Neural cell (in vitro differentiated cells): ENCODE data around the gene BCOR. TPM values are rescaled to one million over a fixed set of nuclear protein-coding genes. Genes with fewer than 3 reads are reported as not detected.

ENCODE experiments used
- H2AFZ ChIP-seq: fragments of 200-600, 300-800 bp; sonication (generic), shearing (Covaris generic); 2 replicates; pipeline ENCODE4 v1.6.0; 2014; ENCODE audit warnings: low read depth, mild to moderate bottlenecking, antibody characterized with exemption, low read length, moderate library complexity
- H3F3A ChIP-seq: fragments of 200-600 bp; shearing (Covaris generic); 2 replicates; pipeline ENCODE4 v1.6.1; 2016; ENCODE audit warnings: mild to moderate bottlenecking, moderate library complexity, mixed read lengths, antibody characterized with exemption, low read length; ENCODE audit not compliant: insufficient read depth, poor library complexity, severe bottlenecking
- H3K27ac ChIP-seq: fragments of 200-600, 300-800 bp; sonication (generic), shearing (Covaris generic); 2 replicates; pipeline ENCODE4 v1.5.1; 2014; ENCODE audit warnings: mild to moderate bottlenecking, low read length, moderate library complexity
- H3K27me3 ChIP-seq: fragments of 300-800, 200-600 bp; sonication (generic), shearing (Covaris generic); 2 replicates; pipeline ENCODE4 v1.6.0; 2014; ENCODE audit warnings: mild to moderate bottlenecking, low read depth, low read length, moderate library complexity; ENCODE audit not compliant: insufficient read depth
- H3K36me3 ChIP-seq: fragments of 300-800, 200-600 bp; sonication (generic), shearing (Covaris generic); 2 replicates; pipeline ENCODE4 v1.5.1; 2014; ENCODE audit warnings: mild to moderate bottlenecking, antibody characterized with exemption, low read length, moderate library complexity; ENCODE audit not compliant: insufficient read depth
- H3K4me2 ChIP-seq: fragments of 300-800, 200-600 bp; sonication (generic), shearing (Covaris generic); 2 replicates; pipeline ENCODE4 v1.6.0; 2014; ENCODE audit warnings: mild to moderate bottlenecking, low read length
- H3K4me3 ChIP-seq: fragments of 300-800, 200-600 bp; sonication (generic), shearing (Covaris generic); 2 replicates; pipeline ENCODE4 v1.5.1; 2014; ENCODE audit warnings: mild to moderate bottlenecking, low read length, moderate library complexity
- H3K79me2 ChIP-seq: fragments of 200-600 bp; shearing (Covaris generic); replicated peaks from 2 replicates; pipeline ENCODE4 v1.6.0; 2014; ENCODE audit warnings: mild to moderate bottlenecking, low read length, moderate library complexity; ENCODE audit not compliant: insufficient read depth
- H3K9ac ChIP-seq: fragments of 300-800, 200-600 bp; sonication (generic), shearing (Covaris generic); 2 replicates; pipeline ENCODE4 v1.6.1; 2016; ENCODE audit warnings: mild to moderate bottlenecking, low read length, mixed read lengths
- H3K9me2 ChIP-seq: fragments of 200-600 bp; shearing (Covaris generic); 2 replicates; pipeline ENCODE4 v1.6.1; 2016; ENCODE audit warnings: mild to moderate bottlenecking, low read length, mixed read lengths; ENCODE audit not compliant: insufficient read depth
- H3K9me3 ChIP-seq: fragments of 200-600, 300-800 bp; sonication (generic), shearing (Covaris generic); 2 replicates; pipeline ENCODE4 v1.6.1; 2016; ENCODE audit warnings: mild to moderate bottlenecking, mixed run types, low read length, moderate library complexity, mixed read lengths
- H4K20me1 ChIP-seq: fragments of 200-600 bp; shearing (Covaris generic); 2 replicates; pipeline ENCODE4 v1.6.1; 2016; ENCODE audit warnings: mild to moderate bottlenecking, mixed run types; ENCODE audit not compliant: insufficient read depth
- CTCF ChIP-seq: fragments of 450-650 bp; IDR thresholded peaks from 2 replicates; pipeline ENCODE4 v1.5.1; 2014; ENCODE audit warnings: antibody characterized with exemption, mild to moderate bottlenecking, moderate library complexity; ENCODE audit not compliant: poor library complexity, severe bottlenecking
- EP300 ChIP-seq: fragments of 450-650 bp; conservative IDR thresholded peaks from 2 replicates; pipeline ENCODE4 v1.6.1; 2014; ENCODE audit warnings: antibody characterized with exemption, mild to moderate bottlenecking, moderate library complexity; ENCODE audit not compliant: poor library complexity, severe bottlenecking
- EZH2 ChIP-seq: fragments of 200-600, 300-800 bp; shearing (Covaris generic), sonication (generic); IDR thresholded peaks from 2 replicates; pipeline ENCODE4 v1.6.1; 2014; ENCODE audit warnings: antibody characterized with exemption, low read length, borderline replicate concordance, mild to moderate bottlenecking; ENCODE audit not compliant: insufficient read depth, poor library complexity, severe bottlenecking
- MXI1 ChIP-seq: fragments of 450-650 bp; conservative IDR thresholded peaks from 2 replicates; pipeline ENCODE4 v1.6.1; 2014; ENCODE audit warnings: antibody characterized with exemption, mild to moderate bottlenecking; ENCODE audit not compliant: poor library complexity, severe bottlenecking
- POLR2AphosphoS5 ChIP-seq: IDR thresholded peaks from 2 replicates; pipeline ENCODE4 v1.6.1; 2012
- RAD21 ChIP-seq: fragments of 450-650 bp; conservative IDR thresholded peaks from 2 replicates; pipeline ENCODE4 v1.6.1; 2014; ENCODE audit warnings: antibody characterized with exemption, mild to moderate bottlenecking, moderate library complexity
- SMC3 ChIP-seq: fragments of 450-650 bp; conservative IDR thresholded peaks from 2 replicates; pipeline ENCODE4 v1.6.1; 2014; ENCODE audit warnings: antibody characterized with exemption, mild to moderate bottlenecking, moderate library complexity; ENCODE audit not compliant: poor library complexity
- TAF1 ChIP-seq: IDR thresholded peaks from 2 replicates; pipeline ENCODE4 v1.6.1; 2012; ENCODE audit warnings: low read depth
- polyA plus RNA-seq: library from polyadenylated mRNA; depleted of rRNA; stranded (reverse); fragments of >200 nt; gene quantifications from 2 replicates; pipeline ENCODE4 v1.2.3, GENCODE V29; 2014
- TF ChIP-seq, protein P1 (sequence below): IDR thresholded peaks from 2 replicates; pipeline ENCODE4 v1.6.1; 2012; ENCODE audit warnings: borderline replicate concordance

BCOR gene
- polyA plus RNA-seq, 1 donor from 2014 or later = 18.0 TPM

- H3K27me3 ChIP-seq = no peaks in the 10 kb centered on the region
- H3K4me3 ChIP-seq = no peak overlapping the region
- H2AFZ ChIP-seq = no peak overlapping the region
- no peak overlapping the region for H3K4me2 ChIP-seq
- no peaks in the 10 kb centered on the region for H4K20me1 ChIP-seq
- no peaks in the 10 kb centered on the region for H3K9me3 ChIP-seq
- no peaks in the 10 kb centered on the region for H3F3A ChIP-seq
- no peaks in the 10 kb centered on the region for H3K36me3 ChIP-seq
- no peak for TF ChIP-seq POLR2AphosphoS5
- TF ChIP-seq TAF1 = no peak
- TF ChIP-seq RAD21 = no peak
- no peak for TF ChIP-seq MXI1
- H3K9ac ChIP-seq = no peak overlapping the region
- no peaks in the 10 kb centered on the region for H3K79me2 ChIP-seq
- H3K27ac ChIP-seq = no peak overlapping the region
- H3K9me2 ChIP-seq = no peaks in the 10 kb centered on the region
These were observed 34.0 kb upstream of the BCOR start for GRCh38 chrX:40131654-40132337.

DNA sequence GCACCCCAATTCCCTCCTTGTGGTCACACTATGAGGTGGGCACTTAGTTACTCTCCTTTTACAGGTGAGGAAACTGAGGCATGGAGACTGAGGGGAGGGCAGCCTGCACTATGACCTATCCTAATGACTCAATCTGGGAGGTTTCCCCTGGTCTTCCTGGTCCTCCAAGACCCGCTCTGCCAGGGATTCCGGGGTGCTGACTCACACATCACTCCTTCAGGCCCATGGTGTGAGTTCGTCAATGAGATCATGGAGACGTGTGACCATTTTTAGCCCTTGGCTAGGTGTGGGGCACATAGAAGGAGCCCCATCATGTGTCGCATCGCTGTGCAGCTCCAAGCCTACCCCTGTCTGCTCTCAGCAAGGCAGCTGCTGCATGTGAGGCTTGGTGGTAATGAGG, 32.4 kb upstream of the BCOR start:
- Histone ChIP-seq H3F3A (no peaks in the 10 kb centered on the region), H4K20me1 (no peaks in the 10 kb centered on the region), H3K9ac (no peak overlapping the region), H3K4me3 (no peak overlapping the region), H2AFZ (no peak overlapping the region), H3K27me3 (no peaks in the 10 kb centered on the region), H3K79me2 (no peaks in the 10 kb centered on the region), H3K36me3 (no peaks in the 10 kb centered on the region), H3K27ac (no peak overlapping the region), H3K9me3 (no peaks in the 10 kb centered on the region), H3K9me2 (no peaks in the 10 kb centered on the region), H3K4me2 (no peak overlapping the region)
- TF ChIP-seq TAF1 = no peak
- TF ChIP-seq POLR2AphosphoS5 = no peak
- no peak for TF ChIP-seq RAD21
- TF ChIP-seq, protein P1, sequence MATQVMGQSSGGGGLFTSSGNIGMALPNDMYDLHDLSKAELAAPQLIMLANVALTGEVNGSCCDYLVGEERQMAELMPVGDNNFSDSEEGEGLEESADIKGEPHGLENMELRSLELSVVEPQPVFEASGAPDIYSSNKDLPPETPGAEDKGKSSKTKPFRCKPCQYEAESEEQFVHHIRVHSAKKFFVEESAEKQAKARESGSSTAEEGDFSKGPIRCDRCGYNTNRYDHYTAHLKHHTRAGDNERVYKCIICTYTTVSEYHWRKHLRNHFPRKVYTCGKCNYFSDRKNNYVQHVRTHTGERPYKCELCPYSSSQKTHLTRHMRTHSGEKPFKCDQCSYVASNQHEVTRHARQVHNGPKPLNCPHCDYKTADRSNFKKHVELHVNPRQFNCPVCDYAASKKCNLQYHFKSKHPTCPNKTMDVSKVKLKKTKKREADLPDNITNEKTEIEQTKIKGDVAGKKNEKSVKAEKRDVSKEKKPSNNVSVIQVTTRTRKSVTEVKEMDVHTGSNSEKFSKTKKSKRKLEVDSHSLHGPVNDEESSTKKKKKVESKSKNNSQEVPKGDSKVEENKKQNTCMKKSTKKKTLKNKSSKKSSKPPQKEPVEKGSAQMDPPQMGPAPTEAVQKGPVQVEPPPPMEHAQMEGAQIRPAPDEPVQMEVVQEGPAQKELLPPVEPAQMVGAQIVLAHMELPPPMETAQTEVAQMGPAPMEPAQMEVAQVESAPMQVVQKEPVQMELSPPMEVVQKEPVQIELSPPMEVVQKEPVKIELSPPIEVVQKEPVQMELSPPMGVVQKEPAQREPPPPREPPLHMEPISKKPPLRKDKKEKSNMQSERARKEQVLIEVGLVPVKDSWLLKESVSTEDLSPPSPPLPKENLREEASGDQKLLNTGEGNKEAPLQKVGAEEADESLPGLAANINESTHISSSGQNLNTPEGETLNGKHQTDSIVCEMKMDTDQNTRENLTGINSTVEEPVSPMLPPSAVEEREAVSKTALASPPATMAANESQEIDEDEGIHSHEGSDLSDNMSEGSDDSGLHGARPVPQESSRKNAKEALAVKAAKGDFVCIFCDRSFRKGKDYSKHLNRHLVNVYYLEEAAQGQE = no peak
- no peak for TF ChIP-seq EP300
- TF ChIP-seq MXI1 = no peak

DNA sequence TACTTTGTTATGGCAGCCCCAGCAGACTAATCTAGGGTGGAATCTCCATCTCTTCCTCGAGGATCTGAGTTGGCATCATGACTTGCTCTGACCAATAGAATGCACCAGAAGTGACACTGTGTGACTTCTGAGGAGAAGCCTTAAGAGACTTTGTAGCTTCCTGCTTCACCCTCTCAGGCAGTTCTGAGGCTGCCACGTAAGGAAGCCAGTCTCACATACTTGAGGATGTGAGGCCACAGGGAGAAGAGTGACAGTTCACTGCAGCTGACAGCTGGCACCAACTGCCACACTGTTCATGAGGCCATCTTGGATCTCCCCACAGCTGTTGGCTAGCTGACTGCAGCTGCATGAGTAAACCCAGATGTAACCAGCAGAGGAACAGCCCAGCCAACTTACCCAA, 29.3 kb upstream of the BCOR start:
- H3K27me3 ChIP-seq = no peaks in the 10 kb centered on the region
- no peak overlapping the region for H2AFZ ChIP-seq

More for the DNA sequence above, 29.3 kb upstream of the BCOR start:
- H3K9me3 ChIP-seq = no peaks in the 10 kb centered on the region
- no peak overlapping the region for H3K27ac ChIP-seq
- H4K20me1 ChIP-seq = no peaks in the 10 kb centered on the region
- no peak for TF ChIP-seq CTCF
- no peak for TF ChIP-seq MXI1
- TF ChIP-seq, protein P1 = no peak
- TF ChIP-seq TAF1 = no peak
- TF ChIP-seq EP300 = no peak
- no peak for TF ChIP-seq RAD21
- TF ChIP-seq SMC3 = no peak
- no peak for TF ChIP-seq EZH2
- no peak for TF ChIP-seq POLR2AphosphoS5
- no peaks in the 10 kb centered on the region for H3K9me2 ChIP-seq
- no peak overlapping the region for H3K9ac ChIP-seq
- H3F3A ChIP-seq = no peaks in the 10 kb centered on the region
- H3K4me3 ChIP-seq = no peak overlapping the region
- no peaks in the 10 kb centered on the region for H3K79me2 ChIP-seq
- no peaks in the 10 kb centered on the region for H3K36me3 ChIP-seq
- H3K4me2 ChIP-seq = no peak overlapping the region
